GM18858 (cell line): ENCODE data around the gene VNN1.

Source experiments
- ATAC-seq: cut with Tn5 transposase; IDR thresholded peaks from one replicate; pipeline ENCODE4 v1.9.1; 2021; ENCODE audit not compliant: unreplicated experiment

Gene VNN1, protein sequence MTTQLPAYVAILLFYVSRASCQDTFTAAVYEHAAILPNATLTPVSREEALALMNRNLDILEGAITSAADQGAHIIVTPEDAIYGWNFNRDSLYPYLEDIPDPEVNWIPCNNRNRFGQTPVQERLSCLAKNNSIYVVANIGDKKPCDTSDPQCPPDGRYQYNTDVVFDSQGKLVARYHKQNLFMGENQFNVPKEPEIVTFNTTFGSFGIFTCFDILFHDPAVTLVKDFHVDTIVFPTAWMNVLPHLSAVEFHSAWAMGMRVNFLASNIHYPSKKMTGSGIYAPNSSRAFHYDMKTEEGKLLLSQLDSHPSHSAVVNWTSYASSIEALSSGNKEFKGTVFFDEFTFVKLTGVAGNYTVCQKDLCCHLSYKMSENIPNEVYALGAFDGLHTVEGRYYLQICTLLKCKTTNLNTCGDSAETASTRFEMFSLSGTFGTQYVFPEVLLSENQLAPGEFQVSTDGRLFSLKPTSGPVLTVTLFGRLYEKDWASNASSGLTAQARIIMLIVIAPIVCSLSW

DNA sequence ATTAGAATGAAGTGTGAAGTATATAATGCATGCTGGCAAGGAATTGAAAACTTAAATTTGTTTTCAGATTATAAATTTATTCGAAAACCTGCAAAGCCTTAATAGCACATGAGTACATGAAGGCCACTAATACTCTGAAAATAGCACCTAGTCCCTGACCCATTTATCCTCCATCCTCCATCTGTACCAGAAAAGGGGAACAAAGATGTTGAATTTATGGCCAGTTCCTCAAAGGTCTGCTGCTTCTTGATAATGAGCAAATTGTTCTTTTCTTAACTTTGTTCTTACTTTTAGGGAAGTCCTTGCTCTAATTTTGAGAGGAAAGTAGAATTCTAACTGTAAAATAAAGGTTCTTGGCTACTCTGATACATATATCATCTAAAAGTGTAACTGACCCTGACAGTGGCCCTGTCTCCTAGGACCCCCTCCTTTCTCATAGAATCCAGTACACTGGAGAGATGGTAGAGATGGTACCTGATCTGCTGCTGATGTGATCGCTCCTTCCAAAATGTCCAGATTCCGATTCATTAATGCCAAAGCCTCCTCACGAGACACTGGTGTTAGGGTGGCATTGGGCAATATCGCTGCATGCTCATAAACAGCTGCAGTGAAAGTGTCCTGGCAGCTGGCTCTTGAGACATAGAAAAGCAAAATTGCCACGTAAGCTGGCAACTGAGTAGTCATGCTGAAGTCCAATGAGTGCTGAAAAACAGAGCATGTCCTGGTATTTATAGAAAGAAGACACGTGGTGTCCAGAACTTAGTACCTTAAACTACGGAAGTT, at the start of gene VNN1:
TSS of gene VNN1 (minus strand) at position 704 of the 783 bp plus-strand sequence. CDS start at position 684, 20 bp downstream.
- no peak for ATAC-seq

DNA sequence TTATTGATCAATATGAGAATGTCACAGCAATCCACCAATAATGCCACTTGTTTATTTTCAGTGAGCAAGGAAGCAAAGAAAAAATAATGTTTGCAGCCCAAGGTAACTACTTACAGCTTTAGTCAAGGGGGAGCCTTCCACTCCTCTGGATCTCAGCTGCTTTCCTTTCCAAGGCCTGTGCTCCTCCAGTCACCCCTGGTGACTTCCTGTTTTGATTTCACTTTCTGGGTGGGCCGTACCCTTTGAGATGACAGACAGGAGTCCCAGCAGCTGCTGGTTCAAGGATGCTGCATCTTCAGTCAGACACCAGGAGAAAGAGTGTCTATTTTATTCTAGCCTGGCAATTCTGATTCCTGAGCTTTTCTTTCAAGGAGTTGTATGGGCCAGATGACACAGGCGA, 49.4 kb upstream of the VNN1 start:
- ATAC-seq: peak; percentile 91

DNA sequence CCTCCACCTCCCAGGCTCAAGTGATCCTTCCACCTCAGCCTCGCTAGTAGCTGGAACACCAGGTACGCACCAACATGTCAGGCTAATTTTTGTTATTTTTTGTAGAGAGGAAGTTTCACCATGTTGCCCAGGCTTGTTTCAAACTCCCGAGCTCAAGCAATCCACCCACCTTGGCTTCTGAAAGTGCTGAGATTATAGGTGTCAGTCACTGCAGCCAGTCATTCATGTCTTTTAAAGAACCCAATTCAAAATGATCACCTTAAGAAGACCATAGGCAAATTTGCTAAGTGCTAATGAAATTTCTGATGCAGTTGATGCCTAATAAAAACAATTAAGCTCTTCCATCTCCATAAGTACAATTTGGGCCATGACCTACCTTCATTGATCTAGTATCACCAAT, 46.4 kb upstream of the VNN1 start:
- ATAC-seq: no peak

DNA sequence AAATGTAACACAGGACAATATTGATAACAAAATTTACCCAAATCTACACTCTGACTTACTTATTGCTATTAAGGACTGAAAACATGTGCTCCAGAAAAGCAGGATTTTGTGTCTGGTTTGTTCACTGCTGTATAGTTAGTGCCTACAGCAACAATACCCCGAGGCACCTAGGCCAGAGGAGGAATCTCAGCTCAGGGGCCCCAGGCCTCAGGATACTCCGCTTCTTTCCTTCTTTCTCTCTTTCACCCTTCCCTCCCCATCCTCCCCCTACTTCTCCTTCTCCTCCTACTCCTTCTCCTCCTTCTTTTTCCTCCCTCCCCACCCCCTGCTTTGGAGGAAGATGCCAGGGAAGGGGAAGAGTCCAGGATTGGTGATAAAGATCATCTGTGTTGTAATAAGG, 44.8 kb upstream of the VNN1 start:
- no peak for ATAC-seq

DNA sequence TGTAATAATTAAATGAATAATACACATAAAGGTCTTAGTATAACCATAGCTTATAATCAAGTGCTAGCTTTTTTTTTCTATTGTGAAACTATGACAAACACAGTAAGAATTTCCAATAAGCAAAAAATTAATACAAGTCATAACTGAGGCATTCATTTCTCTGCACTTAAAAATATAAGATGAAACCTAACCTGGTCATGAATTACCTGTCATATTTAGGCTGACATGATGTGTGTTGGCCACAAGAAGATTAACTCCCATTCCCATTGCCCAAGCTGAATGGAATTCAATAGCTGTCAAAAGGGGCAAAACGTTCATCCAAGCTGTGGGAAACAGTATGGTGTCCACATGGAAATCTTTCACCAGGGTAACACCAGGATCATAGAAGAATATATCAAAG, 38.4 kb upstream of the VNN1 start:
- no peak for ATAC-seq

DNA sequence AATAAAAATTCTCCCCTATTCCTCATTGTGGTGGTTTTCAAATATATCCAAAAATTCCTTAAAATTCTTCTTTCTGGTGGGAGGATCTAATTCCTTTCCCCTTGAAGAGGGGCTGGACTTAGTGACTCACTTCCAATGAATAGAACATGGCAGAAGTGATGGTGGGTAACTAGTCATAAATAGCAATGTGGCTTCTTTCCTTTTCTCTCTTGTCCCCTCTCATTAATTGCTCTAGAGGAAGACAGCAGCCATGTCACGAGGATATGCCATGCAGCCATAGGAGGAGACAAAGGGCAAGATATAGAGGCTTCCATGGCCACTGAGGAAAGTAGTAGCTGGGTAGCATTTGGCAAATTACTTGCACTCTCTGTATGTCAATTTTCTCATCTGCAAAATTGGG, 38.0 kb upstream of the VNN1 start:
- no peak for ATAC-seq

DNA sequence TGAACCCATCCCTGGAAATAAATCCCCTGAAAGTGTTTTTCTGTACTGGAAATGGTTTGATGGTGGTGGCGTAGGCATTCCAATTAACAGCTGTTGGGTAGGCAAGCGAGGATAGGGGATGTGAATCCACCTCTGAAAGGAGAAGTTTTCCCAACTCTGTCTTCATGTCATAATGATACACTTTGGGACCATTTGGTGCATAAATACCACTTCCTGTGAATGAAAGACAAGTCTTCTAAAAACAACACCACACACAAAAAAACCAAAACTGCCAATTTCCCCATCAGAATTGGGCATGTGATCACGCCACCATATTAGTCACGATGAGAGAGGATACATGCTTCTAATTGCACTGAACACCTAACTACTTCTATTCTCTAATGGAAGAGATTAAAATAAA, 37.5 kb upstream of the VNN1 start:
- ATAC-seq: peak; percentile 44

DNA sequence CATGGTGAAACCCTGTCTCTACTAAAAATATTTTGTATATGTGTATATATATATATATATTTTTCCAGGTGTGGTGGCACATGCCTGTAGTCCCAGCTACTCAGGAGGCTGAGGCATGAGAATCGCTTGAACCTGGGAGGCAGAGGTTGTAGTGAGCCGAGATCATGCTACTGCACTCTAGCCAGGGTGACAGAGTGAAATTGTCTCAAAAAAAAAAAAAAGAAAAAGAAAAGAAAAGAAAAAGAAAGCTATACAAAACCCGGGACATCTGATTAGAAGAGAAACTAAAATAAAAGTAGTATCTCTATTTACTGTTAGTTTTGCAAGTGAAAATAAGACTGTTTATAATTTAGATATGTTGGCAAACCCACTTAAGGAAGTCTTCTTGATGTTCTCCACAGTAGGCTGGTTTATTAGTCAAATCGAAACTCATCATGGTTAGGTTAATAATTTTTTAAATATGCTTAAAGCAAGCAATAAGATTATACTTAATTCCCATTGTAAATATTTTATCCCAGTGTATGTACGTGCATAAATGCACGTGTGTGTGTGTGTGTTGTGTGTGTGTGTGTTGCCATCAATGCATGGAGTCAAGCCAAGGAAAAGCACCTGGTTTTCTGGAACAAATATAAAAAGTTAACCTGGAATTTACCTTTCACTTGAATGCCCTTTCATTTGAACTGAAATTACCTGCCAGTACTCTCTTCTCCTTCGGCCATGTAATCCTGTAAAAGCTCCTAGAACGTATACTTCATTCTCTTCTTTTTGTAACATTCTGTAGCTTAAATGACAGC, 36.8 kb upstream of the VNN1 start:
- ATAC-seq: peak; percentile 82

DNA sequence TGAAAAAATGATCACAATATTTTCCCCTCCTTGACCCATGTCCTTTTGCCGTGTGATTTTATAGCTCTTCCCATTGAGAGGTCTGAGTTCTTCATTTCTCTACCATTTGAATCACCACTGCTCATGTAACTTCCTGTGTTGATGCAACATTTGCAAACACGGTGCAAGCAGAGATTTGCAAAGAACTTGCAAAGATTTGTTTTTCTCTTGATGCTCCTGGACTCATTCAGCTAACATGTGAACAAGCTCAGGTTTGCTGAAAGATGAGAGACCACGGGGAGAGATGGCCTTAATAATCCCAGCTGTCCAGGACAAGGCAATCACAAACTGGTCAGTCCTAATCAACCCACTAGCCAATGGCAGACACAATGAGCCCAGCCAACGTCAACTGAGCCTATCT, 35.3 kb upstream of the VNN1 start:
- ATAC-seq: no peak

DNA sequence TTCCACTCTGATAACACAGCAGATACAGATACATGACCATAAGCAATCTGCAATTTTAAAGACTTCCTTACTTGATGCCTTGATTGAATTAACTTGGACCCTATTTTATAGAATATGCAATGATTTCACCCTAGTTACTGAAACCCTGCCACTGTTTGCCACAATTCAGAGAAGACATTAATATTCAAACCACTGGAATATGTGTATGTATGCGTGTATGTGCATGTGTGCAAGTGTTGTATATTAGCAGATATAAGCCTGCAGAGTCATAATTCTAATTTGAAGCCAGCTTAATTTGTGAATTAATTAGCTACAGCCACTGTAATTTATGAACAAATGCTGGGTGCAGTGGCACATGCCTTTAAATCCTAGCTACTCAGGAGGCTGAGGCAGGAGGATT, 34.6 kb upstream of the VNN1 start:
- no peak for ATAC-seq

DNA sequence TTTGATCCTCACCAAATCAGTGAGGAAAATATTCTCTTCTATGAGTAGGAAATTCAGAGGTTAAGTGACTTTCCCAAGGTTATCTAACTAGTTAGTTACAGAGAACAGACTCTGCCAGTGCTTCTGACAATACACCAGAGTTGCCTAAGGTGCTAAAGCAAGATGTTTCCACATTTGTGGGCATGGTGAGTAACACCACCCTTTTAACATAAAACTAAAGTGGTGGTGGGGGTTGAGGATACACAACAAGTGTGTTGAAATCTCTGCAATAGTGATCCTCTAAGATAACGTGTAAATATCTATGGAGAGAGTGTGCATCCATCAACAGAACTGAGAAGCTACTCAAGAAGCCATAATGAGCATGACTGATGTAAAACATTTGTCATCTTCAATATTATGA, 32.2 kb upstream of the VNN1 start:
- ATAC-seq: no peak

DNA sequence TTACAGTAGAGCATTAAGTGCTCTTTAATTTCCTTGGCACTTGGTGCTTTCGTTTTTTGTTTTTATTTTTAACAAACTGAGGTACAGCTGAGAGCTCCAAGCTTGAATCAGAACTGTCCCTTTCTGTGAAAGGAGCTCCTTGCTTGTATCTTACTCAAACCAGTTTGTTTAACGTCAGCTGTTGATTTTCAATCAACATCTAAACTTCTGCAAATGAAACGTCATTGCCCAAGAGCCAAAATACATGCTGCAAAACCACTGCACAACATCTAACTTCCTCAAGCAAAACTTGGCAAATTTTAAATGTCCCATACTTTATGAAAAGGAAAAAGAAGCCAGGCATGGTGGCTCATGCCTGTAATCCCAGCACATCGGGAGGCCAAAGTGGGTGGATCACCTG, 28.6 kb upstream of the VNN1 start:
- no peak for ATAC-seq

DNA sequence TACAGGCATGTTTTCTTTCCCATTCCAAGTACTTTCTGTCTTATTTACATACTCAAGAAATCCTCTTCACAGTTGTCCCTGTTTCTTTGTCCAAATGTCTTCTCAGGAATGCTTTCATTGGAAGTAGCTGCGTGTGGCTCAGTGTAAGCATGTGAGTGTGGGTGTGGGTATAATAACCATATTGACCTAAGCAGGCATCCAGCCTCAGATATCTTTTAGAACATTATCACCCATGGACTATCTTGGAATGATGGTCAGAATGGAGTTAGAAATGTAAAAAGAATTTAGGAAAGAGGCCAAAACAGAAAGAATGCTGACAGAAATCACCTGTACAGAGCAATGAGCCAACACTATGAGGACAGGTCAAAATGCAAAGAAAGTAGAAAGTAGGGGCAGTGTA, 27.4 kb upstream of the VNN1 start:
- ATAC-seq: no peak

DNA sequence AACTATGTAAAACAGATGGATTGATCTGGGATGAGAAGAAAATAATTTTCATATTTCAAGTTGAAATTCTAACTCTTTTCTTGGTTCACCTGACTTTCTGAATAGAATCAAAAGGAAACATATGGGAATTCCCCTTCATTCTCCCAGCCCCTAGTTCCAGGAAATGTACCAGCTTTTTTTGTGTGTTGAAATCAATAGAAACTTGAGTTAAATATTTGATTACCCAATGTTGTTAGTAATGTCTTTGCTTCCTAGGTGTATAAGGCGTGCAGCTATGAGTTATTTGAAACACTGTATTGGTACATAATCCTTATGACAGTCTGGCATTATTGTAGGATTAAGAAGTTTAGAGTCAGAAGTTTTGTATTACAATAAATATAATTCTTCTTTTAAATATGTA, 22.4 kb upstream of the VNN1 start:
- no peak for ATAC-seq

DNA sequence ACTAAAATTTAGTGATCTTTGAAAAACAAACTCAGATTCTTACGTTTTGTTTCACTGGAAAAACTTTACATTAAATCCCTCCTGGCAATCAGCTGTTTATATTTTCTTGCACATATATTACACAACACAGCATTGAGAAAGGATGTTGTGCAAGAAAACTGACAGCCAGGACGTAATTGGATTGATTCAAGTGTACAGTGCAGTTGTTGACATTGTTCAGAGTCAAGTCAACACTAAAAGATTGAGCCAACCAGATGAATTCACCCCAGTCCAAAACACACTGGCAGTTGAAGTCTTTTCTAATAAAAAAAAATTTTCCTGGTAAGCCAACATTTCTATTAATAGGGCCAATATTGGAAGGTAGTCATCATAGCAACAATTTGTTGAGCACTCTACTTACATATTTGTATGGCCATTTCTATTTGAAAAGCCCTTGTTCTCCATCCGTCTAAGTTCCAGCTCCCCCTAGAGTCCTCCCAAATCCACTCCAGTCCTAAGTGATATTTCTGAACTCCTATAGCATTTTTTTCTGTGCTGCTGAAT, 20.9 kb upstream of the VNN1 start:
- ATAC-seq: no peak

DNA sequence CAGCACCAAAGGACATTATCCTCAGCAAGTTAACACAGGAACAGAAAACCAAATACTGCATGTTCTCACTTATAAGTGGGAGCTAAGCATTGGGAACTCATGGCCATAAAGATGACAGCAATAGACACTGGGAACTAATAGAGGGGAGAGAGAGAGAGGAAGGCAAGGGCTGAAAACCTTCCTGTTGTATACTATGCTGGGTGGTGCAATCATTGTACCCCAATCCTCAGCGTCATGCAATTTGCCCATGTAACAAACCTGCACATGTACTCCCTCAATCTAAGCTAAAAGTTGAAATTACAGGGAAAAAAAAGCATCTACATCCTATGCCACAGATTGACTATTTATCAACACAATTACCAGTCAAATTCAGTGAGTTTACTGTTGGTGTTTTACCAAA, 20.0 kb upstream of the VNN1 start:
- no peak for ATAC-seq

DNA sequence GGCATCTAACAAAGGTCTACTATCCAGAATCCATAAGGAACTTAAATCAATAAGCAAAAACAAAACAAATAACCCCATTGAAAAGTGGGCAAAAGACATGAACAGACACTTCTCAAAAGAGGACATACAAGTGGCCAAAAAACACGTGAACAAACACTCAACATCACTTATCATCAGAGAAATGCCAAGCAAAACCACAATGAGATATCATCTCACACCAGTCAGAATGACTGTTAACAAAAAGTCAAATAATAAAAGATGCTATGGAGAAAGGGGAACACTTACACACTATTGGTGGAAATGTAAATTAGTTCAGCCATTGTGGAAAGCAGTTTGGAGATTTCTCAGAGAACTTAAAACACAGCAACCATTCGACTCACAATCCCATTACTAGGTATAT, 19.4 kb upstream of the VNN1 start:
- ATAC-seq: no peak

DNA sequence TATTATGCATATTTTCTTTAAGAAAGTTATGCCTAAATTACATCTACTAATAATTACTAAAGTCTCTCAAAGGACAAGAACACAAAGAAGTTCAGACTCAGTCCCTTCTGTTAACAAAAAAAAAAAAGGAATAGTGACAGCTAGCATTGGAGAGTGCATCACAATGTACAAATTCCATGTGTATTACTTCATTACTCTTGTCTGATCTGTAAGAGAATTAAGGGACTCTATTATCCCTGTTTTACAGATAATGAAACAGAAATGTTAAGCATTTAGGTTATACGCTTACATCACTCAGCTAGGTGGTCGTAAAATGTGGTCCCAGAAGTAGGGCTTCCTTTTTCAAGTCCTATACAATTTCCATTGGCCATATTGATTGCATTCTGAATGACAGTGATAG, 17.2 kb upstream of the VNN1 start:
- no peak for ATAC-seq

DNA sequence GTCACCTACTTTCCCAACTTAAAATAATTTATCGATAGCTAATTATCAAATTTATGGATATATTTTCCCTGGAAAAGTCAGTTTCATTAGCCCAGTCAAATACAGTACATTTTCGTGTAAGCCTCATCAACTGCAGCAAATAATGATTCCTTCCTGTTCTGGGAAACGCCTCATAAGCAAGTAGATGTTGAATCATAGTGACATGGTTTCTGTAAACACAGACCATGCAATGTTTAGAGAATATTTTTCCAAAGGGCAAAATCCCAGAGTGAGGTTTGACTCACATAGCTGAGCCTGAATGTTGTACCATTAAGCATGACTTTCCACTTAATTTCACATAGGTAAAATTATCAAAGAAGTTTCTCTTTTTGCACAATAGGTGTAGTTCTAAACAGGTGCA, 16.7 kb upstream of the VNN1 start:
- ATAC-seq: no peak

DNA sequence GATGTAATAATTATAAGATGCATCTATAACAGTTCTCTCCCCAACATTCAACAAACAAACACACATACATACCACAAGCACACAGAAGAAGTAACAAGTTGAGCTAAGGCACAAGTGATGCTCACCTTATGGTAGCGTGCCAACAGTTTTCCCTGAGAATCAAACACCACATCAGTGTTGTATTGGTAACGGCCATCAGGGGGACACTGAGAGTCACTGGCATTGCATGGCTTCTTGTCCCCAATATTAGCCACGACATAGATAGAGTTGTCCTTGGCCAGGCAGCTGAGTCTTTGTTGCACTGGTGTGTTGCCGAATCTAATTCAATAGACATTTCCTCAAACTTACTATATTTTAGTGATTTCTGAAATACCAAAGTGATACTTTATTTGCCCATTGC, 14.8 kb upstream of the VNN1 start:
- ATAC-seq: no peak

DNA sequence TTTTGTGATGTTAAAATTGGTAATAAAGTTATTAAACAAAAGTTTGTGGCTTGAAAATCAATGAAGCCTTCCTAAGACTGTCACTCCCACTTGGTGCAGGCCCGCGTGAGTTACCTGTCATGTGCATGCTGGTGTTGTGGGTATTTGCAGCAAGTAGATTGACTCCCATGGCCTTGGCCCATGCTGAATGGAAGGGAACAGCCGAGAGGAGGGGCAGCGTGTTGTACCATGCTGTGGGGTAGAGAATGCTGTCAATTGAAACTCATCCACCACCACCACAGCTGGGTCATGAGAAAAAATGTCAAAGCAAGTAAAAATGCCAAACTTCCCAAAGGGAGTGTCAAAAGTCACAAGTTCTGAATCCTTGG, 12.7 kb upstream of the VNN1 start:
- ATAC-seq: no peak
